NCI-H1417 (cell line): Measurements from ENCODE around the gene RUNX2.
A peak's percentile ranks its signal among the peaks of the same experiment; 100 is the strongest.

ENCODE experiments used
- DNase-seq, 3 experiments: peaks; one replicate each; lab custom pipeline; 2025; lab: John Stamatoyannopoulos, UW

Gene RUNX2

GRCh38 chr6:45483501-45483900 lies 155.4 kb downstream of the RUNX2 start:
- no peak for DNase-seq

- DNase-seq = no peak
These were observed 158.6 kb downstream of the RUNX2 start for GRCh38 chr6:45486736-45487135.

- peak in 1 of 3 experiments; percentile 41 for DNase-seq
These were observed 159.5 kb downstream of the RUNX2 start for GRCh38 chr6:45487645-45488044.

- DNase-seq = no peak
These were observed 160.1 kb downstream of the RUNX2 start for GRCh38 chr6:45488269-45488668.

GRCh38 chr6:45488889-45489288 lies 160.8 kb downstream of the RUNX2 start:
- no peak for DNase-seq

- no peak for DNase-seq
These were observed 163.1 kb downstream of the RUNX2 start for GRCh38 chr6:45491048-45491735.

GRCh38 chr6:45491874-45492273 lies 163.7 kb downstream of the RUNX2 start:
- DNase-seq = no peak

GRCh38 chr6:45493761-45494160 lies 165.6 kb downstream of the RUNX2 start:
- no peak for DNase-seq

GRCh38 chr6:45494416-45495135 lies 166.4 kb downstream of the RUNX2 start:
- no peak for DNase-seq

- DNase-seq = no peak
These were observed 167.4 kb downstream of the RUNX2 start for GRCh38 chr6:45495429-45496084.

- no peak for DNase-seq
These were observed 167.9 kb downstream of the RUNX2 start for GRCh38 chr6:45496085-45496433.

- no peak for DNase-seq
These were observed 170.5 kb downstream of the RUNX2 start for GRCh38 chr6:45498591-45498990.

- DNase-seq = no peak
These were observed 173.0 kb downstream of the RUNX2 start for GRCh38 chr6:45500924-45501816.

- DNase-seq = no peak
These were observed 174.3 kb downstream of the RUNX2 start for GRCh38 chr6:45502456-45502855.

- peak in 2 of 3 experiments; percentile 11 to 47 for DNase-seq
These were observed 176.8 kb downstream of the RUNX2 start for GRCh38 chr6:45504947-45505346.

GRCh38 chr6:45505470-45505869 lies 177.3 kb downstream of the RUNX2 start:
- DNase-seq = no peak

GRCh38 chr6:45507186-45507585 lies 179.1 kb downstream of the RUNX2 start:
- DNase-seq = no peak

- DNase-seq = no peak
These were observed 181.3 kb downstream of the RUNX2 start for GRCh38 chr6:45509426-45509825.

- DNase-seq = no peak
These were observed 184.6 kb downstream of the RUNX2 start for GRCh38 chr6:45512717-45513116.

- DNase-seq = peak in 1 of 3 experiments; percentile 33
These were observed 185.1 kb downstream of the RUNX2 start for GRCh38 chr6:45513213-45513618.

GRCh38 chr6:45513843-45514242 lies 185.7 kb downstream of the RUNX2 start:
- DNase-seq = peak in 1 of 3 experiments; percentile 21
